ENCODE measurements around the gene KCNMA1.

KCNMA1 gene

DNA sequence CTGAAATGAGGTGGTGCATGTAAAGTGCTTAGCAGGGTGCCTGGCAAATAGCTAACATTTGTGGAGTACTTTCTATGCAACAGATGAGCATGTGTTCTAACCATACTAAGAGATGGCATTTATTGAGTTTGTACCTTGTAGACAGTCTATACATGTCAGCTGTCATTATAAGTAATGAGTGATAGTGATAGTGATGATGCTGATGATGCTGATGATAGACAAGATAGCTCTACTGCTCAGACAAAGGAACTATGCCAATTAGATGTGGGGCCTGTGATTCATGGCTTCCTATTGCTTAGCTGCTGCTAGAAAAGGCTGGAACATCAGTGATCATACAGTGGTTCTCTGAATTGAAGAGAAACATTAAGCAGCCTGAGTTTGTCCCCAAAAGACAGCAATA, 585.8 kb downstream of the KCNMA1 start:
- DNase-seq: no peak

DNA sequence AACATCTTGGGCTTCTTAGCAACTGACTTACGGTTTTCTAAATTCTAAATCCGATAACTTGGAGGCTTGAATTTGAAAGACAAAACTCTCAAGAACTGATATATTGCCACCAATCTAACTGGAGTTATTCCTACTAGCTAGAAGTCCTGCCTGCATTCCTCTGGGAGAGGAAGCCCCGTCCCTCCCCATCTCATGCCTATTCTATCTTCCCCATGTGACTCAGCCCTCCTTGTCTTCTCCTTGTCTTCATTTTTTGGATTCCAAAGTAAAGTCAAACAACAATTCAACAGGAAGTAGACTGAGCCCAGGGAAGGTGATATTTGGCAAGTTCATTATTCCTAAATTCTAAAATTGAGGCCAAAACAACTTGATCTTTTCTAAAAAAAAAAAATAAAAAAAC, 587.7 kb downstream of the KCNMA1 start:
- DNase-seq: no peak

DNA sequence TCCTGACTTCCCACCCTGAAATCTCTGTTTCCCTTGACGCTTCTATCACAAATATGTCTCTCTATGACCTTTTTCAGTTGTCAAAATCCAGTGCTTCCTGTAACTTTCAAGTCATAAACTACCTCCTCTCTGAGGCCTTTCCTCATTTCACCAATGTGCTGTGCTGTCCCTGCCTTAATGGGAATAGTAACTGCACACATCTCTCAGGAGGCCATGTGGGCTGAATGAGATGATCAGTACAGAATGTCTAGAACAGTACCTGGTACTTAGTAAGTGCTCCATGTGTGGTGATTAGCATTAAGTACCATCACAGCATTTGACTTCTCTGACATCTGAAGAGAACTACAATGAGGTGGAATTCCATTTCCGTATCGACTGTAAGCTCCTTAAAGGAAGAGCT, 588.5 kb downstream of the KCNMA1 start:
- no peak for DNase-seq

DNA sequence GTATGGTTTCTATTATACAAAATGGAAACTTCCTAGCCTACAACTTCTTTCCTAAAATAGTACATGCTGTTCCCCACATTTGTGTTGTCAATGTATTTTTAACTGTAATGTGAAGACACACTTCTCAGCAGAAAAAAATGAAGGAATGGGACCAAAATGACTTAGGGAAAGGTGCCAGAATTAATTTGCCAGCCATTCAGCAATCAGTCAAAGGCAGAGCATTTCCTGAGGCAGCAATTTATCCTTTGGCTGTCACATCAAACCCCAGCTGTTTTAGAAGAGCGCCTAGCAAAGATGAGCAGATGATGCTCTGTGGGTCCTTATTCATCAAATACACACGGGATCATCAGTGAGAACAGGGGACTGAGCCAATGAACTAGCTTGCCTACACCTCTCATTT, 592.5 kb downstream of the KCNMA1 start:
- no peak for DNase-seq

GRCh38 chr10:77043420-77043763, 594.2 kb downstream of the KCNMA1 start:
- DNase-seq: no peak

DNA sequence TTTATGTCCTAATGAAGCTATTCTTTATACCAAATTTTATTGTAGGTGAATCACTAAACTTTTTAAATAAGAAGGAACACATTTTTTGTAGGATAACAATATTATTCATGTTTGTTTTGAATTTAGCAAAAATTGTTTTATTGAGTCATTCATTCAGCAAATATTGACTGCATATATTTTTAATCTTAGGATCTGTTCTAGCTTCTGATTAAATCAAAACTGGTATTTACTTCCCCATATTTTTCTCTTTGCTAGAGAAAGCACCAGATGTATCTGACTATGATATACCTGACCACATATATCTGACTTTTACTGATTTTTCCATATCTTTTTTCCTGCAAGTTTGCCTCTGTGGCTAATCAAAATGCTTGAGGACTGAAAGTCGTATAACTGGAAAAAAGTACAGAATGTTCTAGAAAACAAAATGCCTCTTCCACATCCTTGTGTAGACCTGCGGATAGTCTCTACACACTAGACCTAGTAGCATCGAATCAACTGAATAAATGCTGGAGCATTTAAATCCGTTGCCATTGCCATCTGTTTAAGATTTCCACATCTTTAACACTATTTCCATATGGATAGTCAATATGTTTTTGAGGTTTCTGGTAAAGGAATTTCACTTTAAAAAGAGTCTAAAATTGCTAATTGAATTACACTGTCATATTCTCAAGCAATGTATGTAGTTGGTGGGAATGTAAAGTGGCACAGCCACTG, 594.7 kb downstream of the KCNMA1 start:
- no peak for DNase-seq

DNA sequence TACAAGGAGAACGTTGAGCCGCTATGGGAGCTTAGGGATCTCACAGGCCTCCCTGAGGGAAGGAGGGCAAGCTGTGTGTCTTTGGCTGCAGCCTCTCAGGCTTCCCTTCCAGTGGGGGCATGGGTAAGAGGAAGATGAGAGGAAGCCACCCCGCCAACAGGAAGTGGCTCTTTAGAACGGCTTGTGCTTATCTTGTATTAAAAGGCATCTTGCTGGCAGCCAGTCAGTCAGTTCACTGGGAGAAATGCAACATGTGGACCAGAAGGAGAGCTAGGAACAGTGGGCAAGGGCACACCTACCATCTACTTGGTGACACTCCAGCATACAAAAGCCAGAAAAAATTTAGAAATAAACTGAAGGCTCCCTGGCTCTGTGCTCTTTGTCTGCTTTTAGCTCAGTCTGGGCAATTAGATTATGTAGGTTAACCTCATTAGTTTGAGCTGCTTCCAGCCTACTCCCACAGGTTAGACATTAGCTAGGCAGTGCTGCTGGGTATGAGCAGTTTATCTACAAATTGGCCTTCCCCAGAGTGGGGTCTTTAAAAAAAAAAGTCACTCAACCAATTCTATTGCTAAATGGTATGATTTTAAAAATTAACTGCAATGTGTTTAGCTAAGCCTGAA, 595.9 kb downstream of the KCNMA1 start:
- peak in 1 of 2 donors; percentile 2 for DNase-seq

GRCh38 chr10:77038407-77038806, 599.2 kb downstream of the KCNMA1 start:
- no peak for DNase-seq

DNA sequence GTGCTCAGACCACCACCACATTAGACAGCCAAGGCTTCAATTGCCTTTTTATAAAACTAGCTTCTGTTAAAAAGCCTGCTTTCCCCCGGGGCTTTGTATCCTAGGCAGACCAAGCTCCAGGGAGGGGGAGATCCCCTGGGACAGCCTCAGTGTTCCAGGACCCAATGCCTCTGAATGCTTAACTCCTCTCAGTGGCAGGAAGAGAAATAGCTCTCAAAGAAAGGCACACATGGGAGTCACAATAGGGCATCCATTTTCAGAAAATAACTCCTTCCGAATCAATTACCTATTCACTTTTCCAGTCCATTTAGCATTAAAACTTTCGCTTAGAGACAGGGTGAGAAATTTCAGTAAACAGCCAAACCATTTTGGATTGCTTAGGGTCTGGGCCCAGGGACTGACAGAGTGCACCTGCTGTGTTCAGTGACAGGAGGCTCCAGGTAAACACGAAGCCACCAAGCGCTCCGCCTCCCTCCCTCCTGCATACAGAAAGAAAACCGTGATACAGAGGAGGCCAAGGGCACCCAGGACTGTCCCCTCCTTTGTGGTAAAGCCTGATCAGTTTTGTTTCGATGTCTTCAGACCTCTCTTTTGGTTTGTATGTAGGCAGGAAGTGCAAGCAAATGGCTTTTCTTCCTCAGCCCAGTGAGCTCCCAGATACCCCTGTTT, 599.7 kb downstream of the KCNMA1 start:
- no peak for DNase-seq

DNA sequence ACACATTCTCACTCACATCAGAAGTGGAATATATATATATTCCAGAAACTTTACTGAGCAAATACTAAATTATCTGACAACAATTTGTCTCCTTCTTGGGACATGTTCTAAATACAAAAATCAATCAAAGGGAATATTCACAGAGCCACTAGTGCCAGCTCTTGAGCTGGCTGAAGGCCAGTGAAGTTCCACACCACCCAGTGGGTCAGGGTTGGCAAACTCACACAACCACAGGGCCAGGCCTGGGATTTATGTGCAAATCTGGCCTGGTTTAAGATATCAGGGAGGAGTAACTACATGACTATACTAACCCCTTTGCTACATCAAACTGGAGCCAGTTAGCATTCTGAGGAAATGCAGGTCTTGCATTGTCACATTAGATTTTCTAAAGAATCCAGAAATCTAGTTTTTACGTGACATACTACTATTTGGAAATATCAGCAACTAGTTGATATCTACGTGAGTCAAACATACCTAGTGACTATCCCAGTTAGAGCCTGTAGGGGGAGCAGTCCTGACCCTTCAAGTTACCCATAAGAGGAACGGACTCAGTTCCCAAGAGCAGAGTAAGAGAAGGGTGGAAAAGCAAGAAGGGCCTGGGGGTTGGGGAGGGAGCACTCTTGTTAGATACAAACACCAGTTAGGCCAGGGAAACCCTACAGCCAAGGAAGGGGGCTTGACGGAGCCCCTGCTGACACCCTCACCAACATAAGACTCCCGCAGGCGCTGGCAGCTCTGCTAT, 600.4 kb downstream of the KCNMA1 start:
- no peak for DNase-seq

DNA sequence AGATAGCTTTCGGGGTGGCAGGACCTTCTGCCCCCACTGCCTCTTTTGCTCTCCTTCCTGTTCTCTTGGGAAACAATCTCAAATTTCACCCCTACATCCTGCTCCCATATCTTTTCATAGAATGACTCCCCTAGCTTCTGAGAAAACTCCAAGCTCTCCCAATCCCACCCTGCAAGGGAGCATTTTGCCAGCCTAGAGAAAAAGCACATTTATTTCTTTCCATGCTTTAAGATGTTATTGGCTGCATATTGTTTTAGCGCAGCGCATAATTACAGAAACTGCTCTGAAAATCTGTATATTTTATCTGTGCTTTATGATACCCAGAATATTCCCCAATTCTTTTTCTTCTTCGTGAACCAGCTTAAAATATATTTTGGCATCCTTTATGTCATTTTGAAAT, 601.3 kb downstream of the KCNMA1 start:
- no peak for DNase-seq

GRCh38 chr10:77034795-77035194, 602.8 kb downstream of the KCNMA1 start:
- no peak for DNase-seq

DNA sequence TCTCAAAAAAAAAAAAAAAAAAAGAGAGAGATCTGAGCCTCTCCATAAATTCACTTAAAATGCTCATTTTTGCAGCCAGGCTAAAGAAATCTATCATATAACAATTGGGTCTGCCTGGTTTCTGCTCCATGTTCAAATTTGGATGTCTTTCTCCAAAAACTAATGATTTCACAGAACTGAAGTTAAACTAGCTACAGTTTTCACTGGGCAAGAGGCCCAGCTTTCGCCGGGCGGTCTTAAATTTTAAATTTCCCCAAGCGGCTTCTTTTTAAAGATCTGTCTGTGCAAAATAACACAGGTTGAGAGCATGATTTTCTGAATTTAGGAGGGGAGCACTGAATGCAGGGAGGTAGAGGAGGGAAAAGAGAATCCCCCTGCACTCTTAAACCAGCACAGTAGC, 603.4 kb downstream of the KCNMA1 start:
- no peak for DNase-seq

DNA sequence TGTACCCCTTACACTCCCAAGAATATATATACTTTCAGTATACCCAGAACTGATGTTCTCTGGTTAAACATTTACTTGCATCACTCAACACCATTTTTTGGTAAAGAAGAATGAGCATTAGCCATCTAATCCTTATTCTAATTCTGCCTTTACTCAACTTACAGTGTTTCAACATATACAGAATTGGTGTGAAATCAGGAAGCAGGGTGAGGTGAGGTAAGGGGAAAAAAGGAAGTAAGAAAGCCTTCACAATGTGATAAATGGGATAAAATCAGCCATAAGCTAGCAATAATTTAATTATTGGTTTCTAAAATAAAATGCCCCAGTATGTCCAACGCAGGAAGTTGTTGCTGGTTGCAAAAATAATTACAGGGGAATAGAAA, 605.4 kb downstream of the KCNMA1 start:
- no peak for DNase-seq

DNA sequence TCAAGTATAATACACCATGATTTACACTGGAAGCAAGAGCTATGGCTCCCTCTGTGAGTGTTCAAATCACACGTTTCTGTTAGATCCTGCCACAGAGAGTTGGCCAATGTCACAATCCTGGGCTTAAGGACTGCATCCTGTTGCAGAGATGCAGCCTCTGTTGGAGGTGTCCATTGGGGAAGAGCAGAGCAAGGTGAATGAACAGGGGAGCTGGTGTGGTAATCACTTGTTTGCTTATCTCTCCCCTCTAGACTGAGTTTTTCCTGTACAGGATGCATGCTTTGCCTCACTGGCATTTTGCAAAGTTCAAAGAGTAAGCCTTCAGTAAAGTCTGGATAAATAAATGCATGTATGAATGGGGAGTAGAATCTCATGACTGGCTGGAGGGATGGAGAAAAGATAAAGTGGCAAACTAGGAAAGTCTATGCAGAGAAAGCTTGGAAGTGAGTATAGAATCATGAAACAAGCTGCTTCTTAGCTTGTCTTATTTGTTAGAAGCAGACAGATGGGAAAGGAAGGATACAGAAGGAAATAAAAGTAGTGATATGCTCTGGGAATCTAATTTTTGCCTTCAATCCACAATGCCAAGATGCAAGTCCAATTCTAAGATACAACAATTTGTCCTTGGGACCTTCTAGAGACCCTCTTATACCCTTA, 605.9 kb downstream of the KCNMA1 start:
- DNase-seq: no peak

DNA sequence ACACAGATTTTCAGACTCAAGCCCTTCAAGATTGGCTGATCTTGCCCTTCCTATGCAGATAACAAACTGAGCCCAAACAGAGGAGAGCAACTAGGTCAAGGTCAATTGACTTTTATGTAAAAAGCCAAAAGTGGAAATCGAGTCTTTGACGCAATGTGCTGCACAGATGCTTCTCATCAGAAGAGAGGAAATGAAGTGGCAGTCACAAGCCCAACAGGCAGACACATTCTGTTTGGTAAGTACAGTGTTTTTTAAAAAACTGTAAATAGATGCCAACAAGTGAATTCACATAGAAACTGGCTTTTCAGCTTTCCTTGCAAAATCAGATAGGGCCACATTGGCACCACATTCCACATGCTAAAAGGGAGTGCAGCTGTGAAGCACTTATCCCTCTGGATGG, 606.6 kb downstream of the KCNMA1 start:
- DNase-seq: no peak

- DNase-seq: no peak
Observed at GRCh38 chr10:77029777-77030717, 607.6 kb downstream of the KCNMA1 start.

GRCh38 chr10:77028042-77028441, 609.6 kb downstream of the KCNMA1 start:
- DNase-seq: no peak

DNA sequence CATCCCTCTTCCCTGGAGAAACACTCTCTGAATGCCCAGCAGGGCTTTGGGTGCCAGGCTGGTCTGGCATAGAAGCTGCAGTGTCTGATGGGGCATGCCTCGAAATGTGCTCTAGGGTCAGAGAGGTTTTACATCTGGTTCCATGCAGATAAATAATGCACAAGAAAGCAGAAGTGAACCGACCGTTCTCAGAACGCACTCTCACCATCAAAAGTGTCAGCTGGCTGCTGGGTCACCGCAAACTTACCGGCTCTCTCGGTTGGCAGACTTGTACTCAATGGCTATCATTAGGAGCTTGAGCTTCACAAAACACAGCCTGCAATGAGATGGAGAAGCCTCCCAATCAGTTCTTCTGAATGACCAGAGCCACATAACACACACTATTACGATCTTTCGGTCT, 610.0 kb downstream of the KCNMA1 start:
- no peak for DNase-seq

DNA sequence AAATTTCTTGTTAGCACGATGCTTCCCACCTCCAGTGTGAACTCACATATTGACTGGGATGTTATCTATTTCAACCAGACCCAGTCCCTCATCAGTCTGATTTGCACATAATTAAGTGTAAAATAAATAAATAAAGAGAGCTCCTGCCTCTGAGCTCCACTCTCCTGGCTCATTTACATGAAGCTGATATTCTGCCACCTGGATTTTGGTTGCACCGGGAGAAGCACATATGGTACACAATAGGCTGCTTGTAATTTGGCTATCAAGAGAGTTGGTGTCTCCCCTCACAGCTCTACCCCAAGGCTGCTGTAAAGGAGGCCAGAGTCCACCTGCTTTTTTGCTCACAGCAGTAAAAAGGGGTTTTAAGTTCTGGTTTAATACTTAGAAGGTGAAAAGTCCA, 610.5 kb downstream of the KCNMA1 start:
- DNase-seq: no peak

- no peak for DNase-seq
Observed at GRCh38 chr10:77026148-77026547, 611.5 kb downstream of the KCNMA1 start.

DNA sequence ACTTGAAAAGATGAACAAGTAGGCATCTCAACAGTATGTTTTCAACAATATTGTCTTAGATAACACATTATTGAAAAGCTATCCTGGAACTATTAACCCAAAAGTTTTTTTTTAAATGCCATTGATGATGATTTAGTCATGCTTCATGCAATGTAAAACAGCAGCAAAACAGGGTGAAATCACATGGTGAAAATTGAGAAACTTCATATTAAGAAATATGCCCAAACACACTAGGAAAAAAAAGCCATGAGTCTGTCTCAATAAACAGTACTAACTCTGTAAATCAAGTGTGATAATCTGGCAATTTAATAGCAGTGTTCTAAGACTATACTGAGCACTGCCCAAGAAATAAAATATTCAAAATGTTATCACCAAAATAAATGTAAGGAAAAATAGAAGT, 613.1 kb downstream of the KCNMA1 start:
- no peak for DNase-seq

All from stimulated activated CD4-positive, alpha-beta T cell treated with anti-CD3 and anti-CD28 coated beads, Interleukin-2, amount 100 ng/mL, for 48 hours (primary cell).